M059J (cell line): ENCODE data around the gene ELL2. TPM values are rescaled to one million over a fixed set of nuclear protein-coding genes. Genes with fewer than 3 reads are reported as not detected.

Experiments used
- DNase-seq: peaks from one replicate; pipeline ENCODE4 v3.0.0-alpha.2; 2012; ENCODE audit warnings: low read depth
- total RNA-seq: library from RNA; depleted of rRNA; stranded (reverse); fragments of >200 nt; shearing (Covaris generic); gene quantifications from 2 replicates; pipeline ENCODE4 v1.2.3, GENCODE V29; 2014

Gene ELL2
- total RNA-seq, 1 experiment from 2014 or later, result 238 TPM

DNA sequence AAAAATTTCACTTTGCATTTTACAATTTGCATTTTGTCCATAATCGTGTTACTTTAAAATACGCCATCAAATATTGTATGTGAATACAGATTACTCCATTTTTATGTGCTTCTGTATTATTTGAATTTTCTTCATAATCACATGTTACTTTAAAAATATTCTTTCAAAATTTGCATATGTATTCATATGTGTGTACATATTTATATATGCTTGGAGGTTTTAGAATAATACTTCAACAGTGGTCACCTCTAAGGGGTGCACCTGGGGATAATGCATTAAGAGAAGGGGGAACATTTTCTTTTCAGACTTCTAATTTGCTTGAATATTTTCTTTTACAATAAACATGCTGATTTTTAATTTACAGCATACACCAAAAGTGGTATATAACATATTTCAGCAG is 21.9 kb upstream of the ELL2 start:
- no peak for DNase-seq

- DNase-seq, result no peak
These were observed 21.4 kb upstream of the ELL2 start for GRCh38 chr5:95983080-95983479.

DNA sequence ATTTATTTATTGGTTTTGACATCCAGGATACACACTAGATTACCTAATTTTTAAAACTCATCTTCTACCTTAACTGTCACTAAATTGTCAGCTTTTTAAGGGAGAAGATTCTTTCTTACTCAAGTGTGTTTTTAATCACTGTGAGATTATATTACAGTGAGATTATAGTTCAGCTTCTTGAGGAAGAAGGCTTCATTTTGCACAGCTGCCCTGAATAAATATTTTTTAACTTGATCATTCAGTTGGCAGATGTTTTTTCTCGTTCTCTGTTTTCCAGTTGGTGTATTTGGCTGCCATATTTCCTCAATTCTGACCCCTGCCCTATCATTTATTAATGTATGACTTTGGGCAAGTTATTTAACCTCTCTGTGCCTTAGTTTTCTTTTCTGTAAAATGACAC is 15.0 kb upstream of the ELL2 start:
- DNase-seq, result no peak

DNA sequence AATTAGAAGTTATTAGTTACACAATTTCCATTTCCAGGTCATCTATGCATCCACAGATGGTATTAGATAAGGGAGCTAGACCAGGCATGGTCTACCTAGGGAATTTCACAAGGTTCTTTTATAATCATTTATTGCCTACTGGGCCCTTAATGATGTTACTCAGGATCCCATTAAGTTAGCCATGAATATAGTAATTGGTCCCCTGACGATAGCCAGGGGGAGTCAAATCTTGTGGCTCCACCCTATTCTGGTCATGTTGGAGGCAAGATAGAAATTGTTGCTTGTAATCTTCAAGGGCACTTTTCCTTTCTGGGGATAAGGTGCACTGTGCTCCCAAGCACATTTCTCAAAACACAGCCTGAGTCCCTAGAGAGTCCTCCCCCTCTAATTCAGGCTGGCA is 14.1 kb upstream of the ELL2 start:
- no peak for DNase-seq

GRCh38 chr5:95973793-95974325 is 12.2 kb upstream of the ELL2 start:
- peak; percentile 83 for DNase-seq

GRCh38 chr5:95972196-95972595 is 10.5 kb upstream of the ELL2 start:
- no peak for DNase-seq

GRCh38 chr5:95970359-95970704 is 8.7 kb upstream of the ELL2 start:
- DNase-seq, result no peak

DNA sequence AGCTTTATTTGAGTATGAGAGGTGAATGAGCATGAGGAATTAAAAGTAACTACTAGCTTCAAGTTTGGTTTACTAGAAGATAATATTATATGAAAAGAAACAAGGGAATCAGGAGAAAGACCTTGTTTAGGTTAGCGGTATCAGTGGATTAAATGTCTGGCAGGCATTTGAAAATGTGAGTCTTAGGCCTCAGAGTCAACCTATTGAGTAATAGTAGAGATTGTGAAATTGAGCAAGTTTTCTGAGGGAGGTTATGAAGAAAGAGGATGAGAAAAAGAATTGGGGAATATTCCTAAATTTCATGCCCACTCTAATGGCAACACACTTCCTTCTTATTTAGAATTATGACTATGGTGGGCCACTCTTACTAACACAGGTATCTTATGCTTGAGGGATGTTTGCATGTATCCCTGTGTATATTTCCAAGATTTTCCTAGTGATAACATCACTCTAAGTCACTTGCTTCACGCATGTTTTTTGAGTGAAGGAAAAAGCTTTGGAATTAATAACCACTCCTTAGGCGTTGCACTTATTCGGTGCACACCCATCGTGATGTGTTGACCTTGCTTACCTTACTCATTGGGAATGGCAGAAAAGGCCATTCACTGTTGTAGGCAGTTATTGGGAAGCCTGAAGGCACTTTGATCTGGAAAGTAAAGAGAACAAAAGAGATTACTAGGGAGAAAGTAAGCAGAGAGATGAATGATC is 8.2 kb upstream of the ELL2 start:
- DNase-seq, result no peak

- DNase-seq, result no peak
These were observed 7.4 kb upstream of the ELL2 start for GRCh38 chr5:95969055-95969454.

- no peak for DNase-seq
These were observed 5.6 kb upstream of the ELL2 start for GRCh38 chr5:95967236-95967635.

DNA sequence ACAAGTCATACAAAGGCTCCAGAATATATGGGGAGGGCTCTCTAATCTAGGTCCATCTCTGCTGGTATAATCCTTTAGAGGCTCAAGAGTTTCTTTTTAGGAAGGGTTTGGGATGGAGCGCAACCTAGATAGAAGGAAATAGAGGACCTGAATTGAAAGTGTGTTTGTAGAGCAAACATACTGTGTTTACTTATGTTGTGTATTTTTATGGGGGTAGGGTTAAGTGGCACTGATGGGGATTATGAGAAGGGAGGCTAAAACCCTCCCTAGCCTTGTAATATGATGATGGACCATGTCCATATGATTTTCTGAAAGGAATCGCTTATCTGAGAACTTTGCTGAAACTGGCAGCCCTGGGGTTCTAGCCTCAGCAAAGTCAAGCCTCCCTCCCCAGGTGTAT is 4.4 kb upstream of the ELL2 start:
- DNase-seq, result no peak

DNA sequence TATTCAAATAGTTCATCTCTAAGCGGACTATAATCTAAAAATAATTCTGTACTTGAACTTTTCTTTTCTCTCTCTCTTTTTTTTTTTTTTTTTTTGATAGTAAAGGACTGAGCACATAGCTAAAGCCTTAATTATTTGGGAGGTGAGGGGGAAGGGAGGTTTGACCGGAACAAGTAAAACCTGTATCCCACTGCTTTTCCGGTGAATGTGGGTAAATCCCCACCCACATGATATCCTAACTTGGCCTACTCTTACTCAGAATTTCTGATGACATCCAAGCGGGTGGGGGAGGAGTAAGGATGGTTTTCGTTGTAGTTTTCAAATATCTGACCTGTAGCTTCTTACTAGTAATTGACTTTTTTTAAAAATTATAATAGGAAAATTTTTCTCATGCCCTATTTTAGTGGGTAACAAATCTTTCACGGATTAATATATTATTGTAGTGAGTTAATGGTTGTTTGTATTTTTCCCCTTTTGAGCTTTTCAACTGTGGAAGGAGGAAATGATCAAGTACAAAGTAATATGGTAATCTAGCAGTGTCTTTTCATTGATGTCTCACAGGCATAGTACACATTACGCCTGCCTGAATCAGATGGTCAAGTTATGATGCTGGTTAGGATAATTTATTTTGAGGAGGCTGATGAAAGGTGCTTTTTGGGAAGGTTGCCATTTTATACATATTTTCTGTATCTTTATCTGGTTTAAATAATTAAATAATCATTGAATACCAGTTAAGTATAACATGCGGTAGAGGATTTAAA is 2.2 kb upstream of the ELL2 start:
- no peak for DNase-seq

- DNase-seq, result no peak
These were observed 1.1 kb upstream of the ELL2 start for GRCh38 chr5:95962785-95963184.

DNA sequence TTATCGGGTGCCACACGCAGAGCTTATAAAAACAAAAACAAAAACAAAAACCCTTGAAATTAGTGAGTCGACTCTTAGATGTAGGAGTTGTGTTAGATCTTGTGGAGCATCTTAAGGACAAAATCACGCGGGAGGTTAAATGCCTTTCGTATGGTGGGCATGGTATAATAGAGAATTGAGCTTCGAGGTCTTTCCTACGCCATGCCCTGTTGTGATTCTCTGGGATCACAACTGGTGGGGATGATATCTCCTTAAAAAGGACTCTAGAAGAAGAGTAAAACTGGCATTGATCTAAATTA is 773 bp upstream of the ELL2 start:
- no peak for DNase-seq

- DNase-seq, result peak; percentile 63
These were observed 709 bp downstream of the ELL2 start for GRCh38 chr5:95960667-95961616.

- peak; percentile 33 for DNase-seq
These were observed 1.6 kb downstream of the ELL2 start for GRCh38 chr5:95959888-95960666.

DNA sequence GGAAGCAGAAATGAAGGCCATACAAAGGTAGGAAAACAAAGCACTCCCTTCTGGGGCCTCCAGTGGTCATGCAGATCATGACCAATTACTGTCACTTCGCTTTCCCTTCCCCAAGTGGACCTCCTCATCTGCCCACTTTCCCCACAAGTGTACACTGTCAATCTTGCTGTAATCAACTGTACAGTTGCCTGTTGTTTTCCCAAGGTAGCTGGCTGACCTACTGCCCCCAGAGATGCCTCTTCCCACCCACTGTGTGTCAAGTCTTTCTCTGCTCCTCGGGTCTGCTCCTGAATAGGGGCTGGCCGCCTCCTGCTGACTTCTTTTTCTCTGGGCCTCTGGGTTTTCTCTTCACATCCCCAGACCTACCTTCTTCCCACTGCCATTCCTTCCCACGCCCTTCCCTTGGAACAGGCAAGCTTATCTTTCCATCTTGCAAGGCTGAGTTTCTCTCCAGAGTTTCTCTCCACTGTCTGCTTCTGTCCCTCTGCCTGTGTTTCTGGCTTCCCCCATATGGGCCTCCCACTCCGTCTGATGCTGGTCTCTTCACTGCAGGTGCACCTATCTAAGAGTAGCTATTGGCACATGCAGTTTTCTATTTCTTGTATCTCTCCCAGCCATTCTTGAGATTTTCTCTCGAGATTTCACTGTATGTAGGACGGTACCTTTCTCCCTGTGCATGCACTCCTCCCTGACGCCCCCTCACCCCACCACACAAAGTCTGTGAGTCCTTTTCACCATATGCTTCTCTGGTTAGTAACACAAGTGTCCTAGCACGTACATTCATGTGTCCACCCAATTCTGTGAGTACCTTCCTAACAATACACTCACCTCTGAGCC is 2.4 kb downstream of the ELL2 start:
- peak; percentile 57 for DNase-seq

DNA sequence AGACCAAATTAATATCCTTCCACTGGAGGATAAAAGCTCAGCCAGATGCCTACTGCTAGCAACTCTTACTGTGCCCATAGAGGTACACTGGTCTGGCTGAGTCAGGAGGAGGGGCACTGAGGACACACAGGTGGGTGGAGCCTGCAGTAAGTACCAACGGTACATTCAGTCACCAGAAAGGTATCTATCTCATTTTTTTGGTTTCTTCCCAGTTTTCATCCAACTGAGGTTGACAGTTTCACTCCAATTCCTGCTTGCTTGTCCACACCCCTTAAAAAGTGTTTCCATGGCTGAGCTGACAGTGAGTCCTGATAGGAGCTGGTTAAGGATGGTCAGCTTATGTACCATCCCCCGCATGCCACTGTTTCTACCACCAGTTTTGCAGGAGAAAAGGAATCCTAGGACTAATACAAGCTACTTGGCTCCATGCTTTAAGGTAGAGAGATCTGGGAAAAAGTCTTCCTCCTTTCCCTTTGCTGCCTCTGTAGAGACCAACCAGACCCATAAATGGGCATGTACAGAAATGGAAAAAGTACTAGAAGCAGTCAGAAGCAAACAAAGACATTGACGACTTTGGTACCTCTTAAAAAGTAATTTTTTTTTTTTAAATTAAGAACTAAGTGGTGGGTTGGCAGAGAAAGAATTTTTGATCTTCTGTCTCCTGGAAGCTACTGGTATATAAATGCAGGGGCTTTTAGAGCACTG is 3.2 kb downstream of the ELL2 start:
- peak; percentile 84 for DNase-seq

- DNase-seq, result no peak
These were observed 4.0 kb downstream of the ELL2 start for GRCh38 chr5:95957561-95958203.

GRCh38 chr5:95956900-95957293 is 4.8 kb downstream of the ELL2 start:
- no peak for DNase-seq
